HUES64 (cell line): Measurements from ENCODE around the gene SUPT3H.
"Not testable (repeated sequence)": the region's sequence is repeated elsewhere in the genome, so short reads cannot be mapped to it uniquely, and the experiment has no call there.

ENCODE experiments used
- H3K27ac ChIP-seq: 2 replicates; pipeline ENCODE4 v1.7.0; 2013; ENCODE audit warnings: low read depth, low read length, inconsistent platforms
- H3K27me3 ChIP-seq: 2 replicates; pipeline ENCODE4 v1.6.1; 2013; ENCODE audit warnings: mild to moderate bottlenecking, low read length; ENCODE audit not compliant: insufficient read depth
- H3K36me3 ChIP-seq: 2 replicates; pipeline ENCODE4 v1.6.1; 2013; ENCODE audit warnings: mild to moderate bottlenecking, low read length; ENCODE audit not compliant: insufficient read depth
- H3K4me1 ChIP-seq: 2 replicates; pipeline ENCODE4 v1.6.1; 2013; ENCODE audit warnings: mild to moderate bottlenecking, low read length, moderate library complexity; ENCODE audit not compliant: insufficient read depth
- H3K4me3 ChIP-seq: 2 replicates; pipeline ENCODE4 v1.5.1; 2013; ENCODE audit warnings: mild to moderate bottlenecking, low read length, moderate library complexity
- H3K9ac ChIP-seq: 2 replicates; pipeline ENCODE4 v1.6.1; 2013; ENCODE audit warnings: mild to moderate bottlenecking, low read depth, low read length
- H3K9me3 ChIP-seq: 2 replicates; pipeline ENCODE4 v1.6.1; 2013; ENCODE audit warnings: low read depth, low read length; ENCODE audit not compliant: insufficient read depth
- whole genome bisulfite sequencing: fragments of 150-250, 120-280 bp; methylation state at CpG from one replicate; pipeline ENCODE4 v1.1.7; 2013; ENCODE audit warnings: missing lambda C conversion rate; 5-methylcytosine and 5-hydroxymethylcytosine counted together

SUPT3H gene

GRCh38 chr6:44876638-44877037 is 501.1 kb downstream of the SUPT3H start:
- not testable (repeated sequence) for H3K9me3 ChIP-seq, H3K4me3 ChIP-seq, H3K27me3 ChIP-seq, H3K4me1 ChIP-seq, H3K9ac ChIP-seq, H3K27ac ChIP-seq, H3K36me3 ChIP-seq

- H3K9ac ChIP-seq = no peak overlapping the region
- no peaks in the 10 kb centered on the region for H3K4me1 ChIP-seq
- H3K27ac ChIP-seq = no peak overlapping the region
- H3K36me3 ChIP-seq = 0 out of 2 replicates have a peak, but pooled peaks cover 4% of the 10 kb centered on the region
- WGBS = 84% methylated on average over 4 of the region's 5 CpGs
- H3K27me3 ChIP-seq = no peaks in the 10 kb centered on the region
- H3K9me3 ChIP-seq = peaks cover 7% of the 10 kb centered on the region; the same call in 1 of the 2 replicates
- H3K4me3 ChIP-seq = no peak overlapping the region
Observed at GRCh38 chr6:44869321-44869897, 508.3 kb downstream of the SUPT3H start.

- Histone ChIP-seq H3K4me1 (no peaks in the 10 kb centered on the region), H3K4me3 (no peak overlapping the region), H3K9me3 (peaks cover 7% of the 10 kb centered on the region; the same call in 1 of the 2 replicates), H3K27ac (no peak overlapping the region), H3K27me3 (no peaks in the 10 kb centered on the region), H3K36me3 (0 out of 2 replicates have a peak, but pooled peaks cover 4% of the 10 kb centered on the region), H3K9ac (no peak overlapping the region)
Observed at GRCh38 chr6:44868910-44869309, 508.8 kb downstream of the SUPT3H start.

- no peak overlapping the region for H3K9ac ChIP-seq
- no peaks in the 10 kb centered on the region for H3K27me3 ChIP-seq
- 0 out of 2 replicates have a peak, but pooled peaks cover 4% of the 10 kb centered on the region for H3K36me3 ChIP-seq
- H3K4me3 ChIP-seq = no peak overlapping the region
- H3K27ac ChIP-seq = no peak overlapping the region
- no peaks in the 10 kb centered on the region for H3K4me1 ChIP-seq
- H3K9me3 ChIP-seq = peaks cover 7% of the 10 kb centered on the region; the same call in 1 of the 2 replicates
- WGBS = 90% methylated on average over 2 of the region's 2 CpGs
Observed at GRCh38 chr6:44868335-44868668, 509.4 kb downstream of the SUPT3H start.

- 88% methylated on average over 6 of the region's 7 CpGs for WGBS
- Histone ChIP-seq H3K4me3 (no peak overlapping the region), H3K27me3 (no peaks in the 10 kb centered on the region), H3K9ac (no peak overlapping the region), H3K27ac (no peak overlapping the region), H3K4me1 (no peaks in the 10 kb centered on the region), H3K36me3 (0 out of 2 replicates have a peak, but pooled peaks cover 4% of the 10 kb centered on the region), H3K9me3 (peaks cover 7% of the 10 kb centered on the region; the same call in 1 of the 2 replicates)
Observed at GRCh38 chr6:44867571-44868334, 510.0 kb downstream of the SUPT3H start.

- H3K4me3 ChIP-seq, H3K27me3 ChIP-seq, H3K27ac ChIP-seq, H3K9me3 ChIP-seq, H3K36me3 ChIP-seq, H3K9ac ChIP-seq, H3K4me1 ChIP-seq: not testable (repeated sequence)
- WGBS = 88% methylated on average over 2 of the region's 2 CpGs
Observed at GRCh38 chr6:44865184-44865583, 512.5 kb downstream of the SUPT3H start.

GRCh38 chr6:44859901-44860410 is 517.8 kb downstream of the SUPT3H start:
- H3K36me3 ChIP-seq = no peaks in the 10 kb centered on the region
- H3K9ac ChIP-seq = no peak overlapping the region
- H3K9me3 ChIP-seq = no peaks in the 10 kb centered on the region
- no peak overlapping the region for H3K4me3 ChIP-seq
- H3K27ac ChIP-seq = no peak overlapping the region
- WGBS = 96% methylated on average over 2 of the region's 2 CpGs
- no peaks in the 10 kb centered on the region for H3K27me3 ChIP-seq
- no peaks in the 10 kb centered on the region for H3K4me1 ChIP-seq

- Histone ChIP-seq H3K9me3 (no peaks in the 10 kb centered on the region), H3K36me3 (no peaks in the 10 kb centered on the region), H3K9ac (no peak overlapping the region), H3K4me1 (no peaks in the 10 kb centered on the region), H3K27me3 (no peaks in the 10 kb centered on the region), H3K27ac (no peak overlapping the region), H3K4me3 (no peak overlapping the region)
Observed at GRCh38 chr6:44858998-44859397, 518.7 kb downstream of the SUPT3H start.

- H3K9me3 ChIP-seq = no peaks in the 10 kb centered on the region
- H3K4me3 ChIP-seq = no peak overlapping the region
- H3K27me3 ChIP-seq = no peaks in the 10 kb centered on the region
- WGBS = 95% methylated on average over 3 of the region's 3 CpGs
- H3K36me3 ChIP-seq = no peaks in the 10 kb centered on the region
- no peak overlapping the region for H3K9ac ChIP-seq
- no peak overlapping the region for H3K27ac ChIP-seq
- no peaks in the 10 kb centered on the region for H3K4me1 ChIP-seq
Observed at GRCh38 chr6:44856479-44856878, 521.3 kb downstream of the SUPT3H start.

- no peak overlapping the region for H3K27ac ChIP-seq
- no peak overlapping the region for H3K4me3 ChIP-seq
- H3K4me1 ChIP-seq = no peaks in the 10 kb centered on the region
- no peaks in the 10 kb centered on the region for H3K27me3 ChIP-seq
- H3K9ac ChIP-seq = no peak overlapping the region
- 95% methylated on average over 7 of the region's 7 CpGs for WGBS
- H3K36me3 ChIP-seq = no peaks in the 10 kb centered on the region
- no peaks in the 10 kb centered on the region for H3K9me3 ChIP-seq
Observed at GRCh38 chr6:44855562-44856411, 521.9 kb downstream of the SUPT3H start.
